H1 (cell line): Measurements from ENCODE around the gene ZNF581. TPM values are rescaled to one million over a fixed set of nuclear protein-coding genes. Genes with fewer than 3 reads are reported as not detected.

ENCODE experiments used
- CTCF ChIA-PET: fragments of 300-600 bp; sonication (Branson Sonifier 250); formaldehyde crosslinking; loops from one replicate; lab custom pipeline; 2021; ENCODE audit not compliant: partially characterized antibody; lab: Charles Lee
- POLR2A ChIA-PET: fragments of 300-600 bp; sonication (Branson Sonifier 250); formaldehyde crosslinking; loops from one replicate; lab custom pipeline; 2021; ENCODE audit warnings: inconsistent platforms; ENCODE audit not compliant: partially characterized antibody; lab: Charles Lee
- DNase-seq, 2 experiments: peaks; one replicate each; pipeline versions ENCODE4 v3.0.0 to v3.0.0-alpha.2; 2010 to 2022; ENCODE audit warnings: low spot score in 2 of 2, low read depth in 1 of 2, mixed read lengths in 1 of 2
- FAIRE-seq: peaks from 2 replicates; lab custom pipeline; 2011; peaks lifted over from hg19 to GRCh38; lab: Jason Lieb, UNC
- H2AFZ ChIP-seq: 2 replicates; pipeline ENCODE4 v1.8.1; 2012; ENCODE audit warnings: low read length, inconsistent platforms
- H2AK5ac ChIP-seq: 2 replicates; pipeline ENCODE4 v1.6.1; 2013; ENCODE audit warnings: low read depth, low read length
- H2BK120ac ChIP-seq: replicated peaks from 2 replicates; pipeline ENCODE3; 2013; ENCODE audit warnings: low read depth, low read length, inconsistent platforms
- H2BK12ac ChIP-seq: 2 replicates; pipeline ENCODE4 v1.6.1; 2013; ENCODE audit warnings: low read depth, low read length
- H2BK15ac ChIP-seq: 2 replicates; pipeline ENCODE4 v1.6.1; 2013; ENCODE audit warnings: low read length
- H2BK20ac ChIP-seq: 2 replicates; pipeline ENCODE4 v1.6.1; 2013; ENCODE audit warnings: low read length
- H2BK5ac ChIP-seq: 2 replicates; pipeline ENCODE4 v1.6.1; 2013; ENCODE audit warnings: low read depth, low read length
- H3K14ac ChIP-seq: 2 replicates; pipeline ENCODE4 v1.6.1; 2013; ENCODE audit warnings: inconsistent platforms; ENCODE audit not compliant: insufficient read length
- H3K18ac ChIP-seq: 2 replicates; pipeline ENCODE4 v1.6.1; 2013; ENCODE audit warnings: low read length; ENCODE audit errors: extremely low read depth
- H3K23ac ChIP-seq: 2 replicates; pipeline ENCODE4 v1.6.1; 2013; ENCODE audit warnings: inconsistent platforms; ENCODE audit not compliant: insufficient read length
- H3K23me2 ChIP-seq: 2 replicates; pipeline ENCODE4 v1.6.1; 2013; ENCODE audit warnings: low read depth, low read length
- H3K27ac ChIP-seq: 2 replicates; pipeline ENCODE4 v1.6.1; 2011; ENCODE audit warnings: low read depth, low read length, inconsistent platforms
- H3K27me3 ChIP-seq, 4 experiments: replicated peaks in 1 of 4; 1 replicate in 1 of 4; 2 replicates in 3 of 4; pipeline versions ENCODE4 v1.6.1 to v1.8.1; 2011 to 2013; ENCODE audit warnings: low read length in 3 of 4, mild to moderate bottlenecking in 3 of 4, inconsistent platforms in 2 of 4, mixed read lengths in 2 of 4, moderate library complexity in 1 of 4; ENCODE audit not compliant: control insufficient read depth in 3 of 4, insufficient read depth in 3 of 4; ENCODE audit errors: extremely low read depth in 1 of 4
- H3K36me3 ChIP-seq, 4 experiments: 2 replicates each; pipeline versions ENCODE4 v1.6.1 to v1.8.1; 2011 to 2013; ENCODE audit warnings: mild to moderate bottlenecking in 4 of 4, low read length in 3 of 4, moderate library complexity in 2 of 4, control low read depth in 1 of 4, inconsistent platforms in 1 of 4; ENCODE audit not compliant: insufficient read depth in 4 of 4, control insufficient read depth in 2 of 4
- H3K4ac ChIP-seq: replicated peaks from 2 replicates; pipeline ENCODE3; 2013; ENCODE audit warnings: low read length, low read depth, mixed read lengths, inconsistent platforms; ENCODE audit not compliant: insufficient read length
- H3K4me1 ChIP-seq, 4 experiments: replicated peaks in 1 of 4; 1 replicate in 1 of 4; 2 replicates in 3 of 4; pipeline versions ENCODE4 v1.6.1 to v1.8.1; 2011 to 2013; ENCODE audit warnings: low read length in 3 of 4, inconsistent platforms in 2 of 4, mixed read lengths in 1 of 4; ENCODE audit not compliant: insufficient read depth in 4 of 4, control insufficient read depth in 3 of 4
- H3K4me2 ChIP-seq, 2 experiments: 2 replicates each; pipeline versions ENCODE4 v1.6.1 to v1.8.1; 2011 to 2013; ENCODE audit warnings: low read depth in 2 of 2, low read length in 2 of 2, control low read depth in 1 of 2, inconsistent platforms in 1 of 2, mild to moderate bottlenecking in 1 of 2; ENCODE audit not compliant: insufficient read depth in 1 of 2
- H3K4me3 ChIP-seq, 4 experiments: fragments of 200-600, 300-600 bp in 1 of 4; sonication (generic), shearing (Covaris generic), sonication (Bioruptor Twin) in 1 of 4; 2 replicates each; pipeline versions ENCODE4 v1.5.1 to v1.8.1; 2011 to 2016; ENCODE audit warnings: low read length in 4 of 4, low read depth in 3 of 4, control low read depth in 2 of 4, inconsistent platforms in 2 of 4, mild to moderate bottlenecking in 2 of 4, mixed read lengths in 1 of 4, moderate library complexity in 1 of 4; ENCODE audit not compliant: insufficient read depth in 2 of 4; ENCODE audit errors: extremely low read depth in 1 of 4
- H3K56ac ChIP-seq: replicated peaks from 2 replicates; pipeline ENCODE3; 2013; ENCODE audit warnings: low read depth, mild to moderate bottlenecking, mixed read lengths, low read length, inconsistent platforms; ENCODE audit not compliant: insufficient read length
- H3K79me1 ChIP-seq: 2 replicates; pipeline ENCODE4 v1.6.1; 2013; ENCODE audit warnings: low read depth, low read length, control low read depth
- H3K79me2 ChIP-seq, 2 experiments: 2 replicates each; pipeline versions ENCODE4 v1.6.1 to v1.8.1; 2012 to 2013; ENCODE audit warnings: low read length in 2 of 2, mild to moderate bottlenecking in 2 of 2, inconsistent platforms in 1 of 2; ENCODE audit not compliant: insufficient read depth in 2 of 2, control insufficient read depth in 1 of 2
- H3K9ac ChIP-seq, 4 experiments: replicated peaks in 1 of 4; 1 replicate in 1 of 4; 2 replicates in 3 of 4; pipeline versions ENCODE4 v1.6.1 to v1.8.1; 2011 to 2013; ENCODE audit warnings: low read depth in 3 of 4, low read length in 3 of 4, control low read depth in 2 of 4, mild to moderate bottlenecking in 2 of 4, moderate library complexity in 2 of 4, inconsistent platforms in 1 of 4; ENCODE audit errors: extremely low read depth in 1 of 4
- H3K9me3 ChIP-seq, 2 experiments: 2 replicates each; pipeline versions ENCODE4 v1.6.1 to v1.8.1; 2012 to 2013; ENCODE audit warnings: mild to moderate bottlenecking in 2 of 2, moderate library complexity in 2 of 2, control low read depth in 1 of 2, inconsistent platforms in 1 of 2, low read depth in 1 of 2, low read length in 1 of 2, mixed read lengths in 1 of 2; ENCODE audit not compliant: insufficient read depth in 2 of 2
- H4K20me1 ChIP-seq, 2 experiments: replicated peaks in 1 of 2; 2 replicates each; pipeline versions ENCODE3 to v1.8.1; 2011 to 2013; ENCODE audit warnings: inconsistent platforms in 2 of 2, low read length in 2 of 2, mild to moderate bottlenecking in 1 of 2; ENCODE audit not compliant: insufficient read depth in 2 of 2, control insufficient read depth in 1 of 2
- H4K5ac ChIP-seq: 2 replicates; pipeline ENCODE4 v1.6.1; 2013; ENCODE audit warnings: low read length, low read depth, mixed read lengths, inconsistent platforms; ENCODE audit not compliant: insufficient read length
- H4K8ac ChIP-seq: 2 replicates; pipeline ENCODE4 v1.8.0; 2013; ENCODE audit warnings: mild to moderate bottlenecking, moderate library complexity, low read length, inconsistent platforms; ENCODE audit not compliant: insufficient read depth; ENCODE audit errors: extremely low read depth
- H4K91ac ChIP-seq: replicated peaks from 2 replicates; pipeline ENCODE3; 2013; ENCODE audit warnings: low read length, mixed read lengths, inconsistent platforms; ENCODE audit not compliant: insufficient read length
- NANOG ChIP-seq: IDR thresholded peaks from 2 replicates; pipeline ENCODE4 v1.6.1; 2011; ENCODE audit warnings: low read length, low read depth, mild to moderate bottlenecking, inconsistent platforms; ENCODE audit not compliant: insufficient read depth, poor library complexity, severe bottlenecking
- POLR2AphosphoS5 ChIP-seq: IDR thresholded peaks from 2 replicates; pipeline ENCODE4 v1.6.1; 2011; ENCODE audit warnings: low read depth, low read length
- WGBS, 2 experiments: shearing (Covaris generic) in 1 of 2; methylation state at CpG; one replicate each; pipeline versions ENCODE4 v1.1.6 to v1.1.7; 2013 to 2015; ENCODE audit warnings: low lambda C conversion rate in 2 of 2, mixed read lengths in 2 of 2, inconsistent platforms in 1 of 2, low coverage in 1 of 2, missing lambda C conversion rate in 1 of 2; ENCODE audit not compliant: insufficient replicate concordance in 2 of 2, insufficient coverage in 1 of 2, insufficient read length in 1 of 2; ENCODE audit errors: extremely low coverage in 1 of 2, missing lambda C conversion rate in 1 of 2; 5-methylcytosine and 5-hydroxymethylcytosine counted together
- polyA plus RNA-seq, 7 experiments: library from polyadenylated mRNA; depleted of rRNA in 3 of 7; stranded (reverse) in 5 of 7; unstranded in 2 of 7; fragments of >200 nt in 5 of 7; fragments of 200-250 nt in 2 of 7; gene quantifications; 1 replicate in 5 of 7; 2 replicates in 1 of 7; 4 replicates in 1 of 7; pipeline versions ENCODE4 v1.2.1 to v1.2.3, GENCODE V29; 2011 to 2013; ENCODE audit warnings: missing spikeins in 2 of 7, mixed read lengths in 2 of 7
- total RNA-seq: library from RNA; stranded (reverse); fragmentation: NEBNext Ultra II Directional; extraction: Animal tissue kit (Norgen Biotek cat#: 25700); gene quantifications from 2 replicates; pipeline ENCODE4 v1.2.1, GENCODE V29; 2021

Gene ZNF581
- total and polyA plus RNA-seq, 2 of the 8 experiments (the other 6 are each of a cell fraction or from before 2014, with no cell fraction given): 73.0 to 76.1 TPM

- 92% methylated on average over 3 of the region's 3 CpGs; no CpG with 5 or more reads in 1 of the 2 experiments for WGBS, 2 experiments
- DNase-seq (no peak), FAIRE-seq (peak; percentile 39)
- Histone ChIP-seq H3K23ac (no peak overlapping the region), H2AFZ (no peak overlapping the region), H3K9ac (no peak overlapping the region), H3K79me2 (no peaks in the 10 kb centered on the region), H2BK20ac (no peak overlapping the region), H3K27ac (no peak overlapping the region), H3K14ac (no peak overlapping the region), H3K9me3 (no peaks in the 10 kb centered on the region; a peak in 1 of 4 replicates), H3K4me3 (no peak overlapping the region), H3K18ac (no peak overlapping the region), H3K56ac (no peak overlapping the region), H3K79me1 (no peaks in the 10 kb centered on the region), H3K4me1 (no peaks in the 10 kb centered on the region; a peak in 2 of 7 replicates), H2BK12ac (no peak overlapping the region), H3K27me3 (peaks cover 0 to 2% (median 0%) of the 10 kb centered on the region in 4 experiments; a peak in 1 of 7 replicates), H2BK15ac (no peak overlapping the region), H4K20me1 (peaks cover 1 to 7% of the 10 kb centered on the region in 2 experiments), H2BK5ac (no peak overlapping the region), H3K23me2 (no peaks in the 10 kb centered on the region), H4K91ac (no peak overlapping the region), H3K36me3 (peaks cover 0 to 36% (median 4%) of the 10 kb centered on the region in 4 experiments; a peak in 6 of 8 replicates), H4K8ac (no peak overlapping the region), H3K4ac (no peak overlapping the region), H2AK5ac (no peak overlapping the region), H3K4me2 (no peak overlapping the region), H4K5ac (no peak overlapping the region), H2BK120ac (no peak overlapping the region)
- TF ChIP-seq NANOG (no peak), POLR2AphosphoS5 (no peak)
- POLR2A ChIA-PET: interaction anchor here (0.8 to 6.1 kb wide), 7 partner anchors 8 to 236 kb away, joined by 3 to 32 read pairs (median 5); partner anchors contain the start of genes CCDC106 and ZNF865
- CTCF ChIA-PET: interaction anchor here (1.3 to 8.0 kb wide), 4 partner anchors 13 to 136 kb away, joined by 3 to 38 read pairs (median 6); no protein-coding TSS in a partner anchor
These were observed 24.2 kb upstream of the ZNF581 start for GRCh38 chr19:55619286-55619685.
